ENCODE data around the gene WNT7B.

Gene WNT7B

GRCh38 chr22:45977003-45977411 lies at the start of gene WNT7B:
WNT7B (minus strand) TSS chr22:45977162; CDS start chr22:45976754, 408 bp downstream.
- DNase-seq (ENCODE audit: low read depth in 2 of 2) = no peak

DNA sequence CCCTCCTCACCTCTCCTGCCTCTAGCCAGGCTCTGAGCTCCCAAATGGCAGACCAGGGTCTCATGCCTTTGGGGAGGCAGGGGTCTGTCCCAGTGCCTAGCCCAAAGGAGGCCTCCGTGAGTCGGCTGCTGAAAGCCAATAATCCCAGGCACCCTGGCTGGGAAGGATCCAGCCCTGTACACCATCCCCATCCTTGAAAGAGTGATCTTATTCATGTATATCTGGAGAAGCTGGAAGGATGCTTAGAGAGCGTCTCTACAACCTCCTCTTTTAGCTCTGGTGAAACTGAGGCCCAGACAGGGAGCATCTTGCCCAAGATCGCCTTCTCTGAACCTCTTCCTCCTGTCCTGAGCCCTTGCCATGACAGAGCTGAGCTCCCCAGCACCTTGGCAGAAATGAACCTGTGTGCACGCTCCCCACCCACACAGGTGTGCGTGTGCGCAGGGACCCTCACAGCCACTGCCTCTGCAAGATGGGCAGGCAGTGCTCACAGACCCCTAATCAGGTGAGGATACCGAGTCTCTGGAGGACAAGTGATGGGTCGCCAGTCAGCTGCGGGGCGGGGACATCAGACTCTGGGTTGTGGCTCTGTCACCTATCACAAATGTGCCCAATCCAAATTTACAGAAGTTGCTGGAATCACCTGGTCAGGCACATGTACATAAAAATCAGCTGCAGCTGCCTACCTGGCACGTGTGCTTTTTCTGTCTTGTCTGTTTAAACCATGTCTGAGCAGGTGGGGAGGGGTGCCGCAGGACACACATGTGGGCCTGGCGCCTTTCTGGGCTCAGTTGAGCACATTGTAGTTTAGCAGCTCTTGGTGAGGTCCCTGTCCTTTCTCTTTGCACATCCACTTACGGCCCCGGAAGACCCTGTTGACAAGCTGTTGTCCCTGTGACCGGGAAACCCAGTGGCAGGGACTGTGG lies 49.3 kb upstream of the WNT7B start:
- no peak for DNase-seq (ENCODE audit: low read depth in 2 of 2)

- DNase-seq (ENCODE audit: low read depth in 2 of 2) = no peak
Measured at GRCh38 chr22:46025225-46025972, 48.4 kb upstream of the WNT7B start.

DNA sequence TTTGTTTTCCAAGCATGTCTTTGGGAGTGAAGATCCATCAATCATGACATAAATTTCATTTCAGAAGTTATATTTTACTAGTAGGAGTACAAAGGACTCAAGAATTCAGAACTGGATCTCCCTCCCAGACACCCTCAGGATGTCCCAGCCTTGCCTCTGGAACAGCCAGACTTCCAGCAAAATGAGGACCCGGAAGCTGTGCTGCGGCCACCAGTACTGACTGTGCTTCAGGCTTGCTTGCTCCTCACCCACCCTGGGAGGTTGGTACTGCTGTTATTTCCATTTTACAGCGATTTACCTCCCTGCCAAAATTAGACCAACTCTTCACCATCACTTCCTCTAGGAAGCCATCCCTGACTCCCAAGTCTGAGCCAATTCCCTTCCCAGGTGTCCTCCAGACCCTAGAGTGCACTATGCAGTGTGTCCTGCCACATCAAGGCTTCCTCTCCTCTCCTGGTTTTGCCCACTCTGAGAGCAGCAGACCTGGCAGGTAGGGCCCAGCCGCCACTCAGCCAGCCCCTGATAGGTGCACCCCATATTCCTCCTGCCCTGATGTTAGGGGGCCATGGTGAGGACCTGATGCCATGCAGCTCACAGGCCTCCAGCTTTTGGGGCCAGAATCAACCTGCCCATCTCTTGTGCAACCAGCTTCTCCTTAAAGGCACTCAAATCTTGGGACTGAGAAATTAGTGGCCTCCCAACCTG lies 47.3 kb upstream of the WNT7B start:
- DNase-seq (ENCODE audit: low read depth in 2 of 2) = no peak

- DNase-seq (ENCODE audit: low read depth in 2 of 2) = no peak
Measured at GRCh38 chr22:46023558-46023981, 46.6 kb upstream of the WNT7B start.

DNA sequence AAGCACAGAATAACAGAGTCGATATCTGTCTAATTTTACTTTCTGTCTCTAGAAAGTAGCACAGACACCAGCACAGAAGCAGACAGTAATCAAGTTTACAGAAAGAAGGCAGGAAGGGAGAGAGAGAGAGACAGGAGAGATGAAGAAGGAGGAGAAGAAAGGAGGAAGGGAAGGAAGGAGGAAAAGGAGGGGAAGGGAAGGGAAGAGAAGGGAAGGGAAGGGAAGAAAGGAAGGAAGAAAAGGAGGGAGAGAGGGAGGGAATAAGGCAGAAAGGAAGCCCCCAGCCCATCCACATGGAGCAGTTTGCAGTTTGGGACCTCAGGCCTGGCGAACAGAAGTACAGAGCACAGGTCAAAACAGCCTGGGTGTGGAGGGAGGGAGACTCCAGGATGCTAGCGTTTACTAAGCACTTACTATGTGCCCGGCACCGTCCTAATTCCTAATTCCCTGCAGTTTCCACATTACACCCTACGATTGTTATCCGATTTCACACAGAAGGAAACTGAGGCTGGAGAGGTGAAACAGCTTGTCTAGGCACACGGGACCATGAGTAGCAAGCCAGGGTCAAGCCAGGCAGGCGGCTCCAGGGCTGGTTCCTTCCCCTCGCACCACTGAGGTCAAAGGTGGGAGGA lies 46.0 kb upstream of the WNT7B start:
- DNase-seq (ENCODE audit: low read depth in 2 of 2) = no peak

DNA sequence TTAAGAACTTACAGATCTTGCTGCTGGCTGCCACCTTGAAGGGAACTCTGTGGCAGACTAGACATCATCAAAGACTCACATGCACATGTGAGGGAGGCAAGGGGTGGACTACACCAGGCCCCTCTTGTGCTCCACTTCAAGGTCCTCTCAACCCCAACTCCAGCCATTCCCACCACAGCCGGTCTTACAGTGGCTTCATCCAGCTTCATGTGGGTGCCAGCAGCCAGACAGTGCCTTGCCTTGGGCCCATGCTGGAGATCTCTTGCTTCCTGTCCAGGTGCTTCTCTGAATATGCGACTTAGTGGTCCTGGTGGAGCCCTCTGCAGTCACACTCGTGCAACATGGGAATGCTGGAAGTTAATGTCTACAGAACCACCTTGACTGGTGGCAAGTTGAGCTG lies 44.6 kb upstream of the WNT7B start:
- no peak for DNase-seq (ENCODE audit: low read depth in 2 of 2)

DNA sequence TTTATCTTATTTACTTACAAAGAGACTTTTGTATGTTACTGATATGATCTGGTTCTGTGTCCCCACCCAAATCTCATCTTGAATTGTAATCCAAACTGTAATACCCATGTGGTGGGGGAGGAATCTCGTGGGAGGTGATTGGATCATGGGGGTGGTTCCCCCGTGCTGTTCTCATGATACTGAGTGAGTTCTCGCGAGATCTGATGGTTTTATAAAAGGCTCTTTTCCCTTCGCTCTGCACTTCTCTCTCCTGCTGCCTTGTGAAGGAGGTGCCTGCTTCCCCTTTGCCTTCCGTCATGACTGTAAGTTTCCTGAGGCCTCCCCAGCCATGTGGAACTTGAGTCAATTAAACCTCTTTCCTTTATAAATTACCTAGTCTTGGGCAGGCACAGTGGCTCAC lies 42.4 kb upstream of the WNT7B start:
- no peak for DNase-seq (ENCODE audit: low read depth in 2 of 2)

- DNase-seq (ENCODE audit: low read depth in 2 of 2) = no peak
Measured at GRCh38 chr22:46018859-46019258, 41.9 kb upstream of the WNT7B start.

- DNase-seq (ENCODE audit: low read depth in 2 of 2) = no peak
Measured at GRCh38 chr22:46017166-46017565, 40.2 kb upstream of the WNT7B start.

- peak; percentile 90 to 92 for DNase-seq (ENCODE audit: low read depth in 2 of 2)
Measured at GRCh38 chr22:46013460-46014416, 36.8 kb upstream of the WNT7B start.

- no peak for DNase-seq (ENCODE audit: low read depth in 2 of 2)
Measured at GRCh38 chr22:46012881-46013281, 35.9 kb upstream of the WNT7B start.

DNA sequence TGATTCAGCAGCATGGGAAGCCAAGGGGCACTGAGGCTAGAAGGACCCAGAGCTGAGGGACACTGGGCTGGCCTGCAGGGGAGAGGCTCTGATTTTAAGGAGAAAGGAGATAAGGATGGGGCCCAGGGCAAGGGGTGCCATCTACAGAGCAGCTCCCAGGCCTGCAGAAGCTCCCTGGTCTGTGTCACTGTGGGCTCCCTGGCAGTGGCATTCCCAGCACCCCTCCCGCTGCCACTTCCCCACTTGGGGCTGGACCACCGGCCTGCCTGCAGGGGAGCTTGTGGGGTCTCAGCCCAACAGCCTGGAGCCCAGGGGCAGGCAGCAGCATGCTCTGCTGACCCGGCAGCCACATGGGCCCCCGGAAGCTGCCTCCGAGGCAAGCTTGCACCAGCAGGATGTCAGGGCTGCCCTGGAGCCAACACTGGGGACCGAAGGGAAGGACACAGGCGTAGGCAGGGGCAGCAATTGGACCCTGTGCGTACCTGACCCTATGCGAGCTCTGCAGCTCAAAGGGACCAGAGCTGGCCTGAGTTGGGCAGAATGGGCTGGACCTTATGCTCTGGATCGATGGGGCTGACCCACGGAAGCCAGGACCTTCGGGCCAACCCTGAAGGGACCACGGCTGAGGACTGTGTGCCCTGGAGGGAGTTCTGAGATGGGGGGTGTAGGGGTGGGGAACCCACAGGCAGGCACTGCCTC lies 35.4 kb upstream of the WNT7B start:
- no peak for DNase-seq (ENCODE audit: low read depth in 2 of 2)

DNA sequence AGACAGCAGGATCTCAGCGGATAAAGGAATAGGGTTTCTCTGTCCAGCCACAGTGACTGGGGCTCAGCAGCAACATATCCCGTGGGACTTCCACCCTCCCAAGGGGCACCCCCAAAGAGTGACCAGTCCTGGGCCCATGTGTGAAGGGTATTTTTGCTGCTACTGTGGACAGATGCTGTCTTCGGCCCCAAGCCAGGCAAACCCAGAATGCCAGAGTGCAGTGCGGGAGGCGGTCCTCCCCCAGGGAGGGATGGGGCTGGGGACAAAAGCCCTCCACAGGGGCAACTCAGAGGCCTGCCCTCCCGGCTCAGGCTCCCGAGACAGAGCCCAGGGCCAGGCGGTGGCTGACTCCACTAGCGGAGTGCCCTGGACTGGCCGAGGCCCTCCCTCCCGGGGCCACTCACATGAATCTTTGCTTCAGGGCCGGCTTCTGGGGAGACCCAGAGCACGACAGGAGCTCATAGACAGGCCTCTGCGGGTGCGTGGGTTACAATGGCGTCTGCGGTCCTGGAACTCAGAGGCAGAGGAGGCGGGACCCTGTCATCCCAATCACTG lies 34.7 kb upstream of the WNT7B start:
- DNase-seq (ENCODE audit: low read depth in 2 of 2) = no peak

- no peak for DNase-seq (ENCODE audit: low read depth in 2 of 2)
Measured at GRCh38 chr22:46010951-46011626, 34.1 kb upstream of the WNT7B start.

GRCh38 chr22:46010207-46010867 lies 33.4 kb upstream of the WNT7B start:
- no peak for DNase-seq (ENCODE audit: low read depth in 2 of 2)

- no peak for DNase-seq (ENCODE audit: low read depth in 2 of 2)
Measured at GRCh38 chr22:46009730-46010129, 32.8 kb upstream of the WNT7B start.

GRCh38 chr22:46008836-46009596 lies 32.1 kb upstream of the WNT7B start:
- no peak for DNase-seq (ENCODE audit: low read depth in 2 of 2)

Measured in stimulated activated CD8-positive, alpha-beta memory T cell treated with anti-CD3 and anti-CD28 coated beads, Interleukin-15, amount 100 ng/mL, for 48 hours (primary cell).